Measurements from ENCODE around the gene KLKB1.
"Not testable (repeated sequence)": the region's sequence is repeated elsewhere in the genome, so short reads cannot be mapped to it uniquely, and the experiment has no call there.

Gene KLKB1

GRCh38 chr4:186265683-186266652 lies 38.7 kb downstream of the KLKB1 start, which contains the start of gene F11:
Gene F11 (plus strand): TSS chr4:186266189. CDS start chr4:186267137, 948 bp downstream.
- no peak for DNase-seq

DNA sequence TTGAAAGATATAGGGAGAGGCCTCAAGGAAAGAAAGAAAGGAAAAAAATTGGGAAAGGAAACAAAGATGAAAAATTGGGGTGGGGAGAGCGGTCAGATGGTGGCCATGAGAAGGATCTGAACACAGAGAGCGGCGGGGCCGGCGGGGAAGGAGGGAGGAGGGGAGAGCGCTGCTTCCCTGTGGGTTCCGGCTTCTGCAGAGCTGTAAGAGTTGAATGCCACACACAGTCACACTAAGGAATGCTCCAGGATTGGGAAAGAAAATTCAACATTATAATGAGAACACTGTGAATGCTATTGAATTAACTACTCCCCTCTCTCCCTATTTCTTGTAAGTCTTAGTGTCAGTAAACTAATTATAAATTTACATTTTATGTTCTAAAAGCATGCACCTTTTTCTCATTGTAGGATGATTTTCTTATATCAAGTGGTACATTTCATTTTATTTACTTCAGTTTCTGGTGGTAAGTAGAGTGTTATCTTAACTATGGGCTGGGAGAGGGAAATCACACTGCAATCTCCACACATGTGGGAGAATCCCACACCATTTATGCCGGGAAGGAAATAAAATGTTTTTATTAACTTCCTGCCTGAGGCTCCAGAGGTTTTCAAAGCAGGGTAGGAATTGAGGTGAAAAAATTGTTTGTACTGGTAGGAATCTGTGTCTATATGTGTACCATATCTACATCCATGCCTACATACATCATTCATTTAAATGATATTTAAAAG lies 39.6 kb downstream of the KLKB1 start:
- DNase-seq = no peak

DNA sequence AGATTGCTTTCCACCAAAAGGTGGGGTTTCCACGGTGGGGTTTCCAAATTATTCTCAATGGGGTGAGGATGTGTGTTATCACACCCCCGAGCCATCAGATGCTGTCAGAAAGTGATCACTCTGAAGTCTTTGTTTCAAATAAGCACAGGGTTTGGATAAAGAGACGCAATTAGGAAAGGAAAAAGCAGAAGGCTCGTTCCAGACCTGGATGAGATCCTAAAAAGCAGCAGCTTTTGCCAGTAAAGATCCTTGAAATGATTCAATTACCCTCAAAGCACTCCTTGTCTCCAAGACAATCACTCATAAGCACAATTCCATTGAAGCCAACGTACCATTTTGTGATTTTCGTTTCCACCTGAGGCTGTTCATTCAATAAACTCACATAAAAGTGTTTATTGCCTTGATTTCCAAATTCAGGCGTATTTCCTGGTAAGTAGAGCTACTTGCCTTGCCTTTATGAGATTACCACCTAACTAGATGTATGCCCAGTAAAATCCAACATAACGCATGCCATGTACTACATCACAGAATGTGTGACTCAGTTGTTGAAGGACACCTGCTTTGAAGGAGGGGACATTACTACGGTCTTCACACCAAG lies 43.9 kb downstream of the KLKB1 start:
- no peak for DNase-seq

- no peak for DNase-seq
These were observed 45.5 kb downstream of the KLKB1 start for GRCh38 chr4:186272699-186273391.

GRCh38 chr4:186273392-186273789 lies 46.1 kb downstream of the KLKB1 start:
- DNase-seq = not testable (repeated sequence)

DNA sequence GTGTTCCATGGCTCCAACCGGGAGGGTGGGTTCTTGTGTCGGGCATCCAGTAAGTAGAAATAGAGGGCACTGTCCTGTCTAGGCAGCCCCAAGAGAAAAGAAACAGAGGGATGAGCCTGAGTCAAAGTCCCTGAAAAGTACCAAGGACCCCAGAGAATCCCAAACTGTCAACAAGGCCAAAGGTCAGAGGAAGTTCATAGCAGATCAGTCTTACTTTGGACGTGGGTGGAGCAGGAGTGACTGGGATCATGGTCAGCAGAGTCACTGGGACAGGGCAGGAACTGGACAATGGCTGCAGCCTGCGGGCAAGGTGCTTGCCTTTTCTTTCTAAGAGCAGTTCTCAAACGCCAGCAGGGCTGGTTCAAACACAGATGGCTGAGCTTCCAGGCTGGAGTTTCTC lies 56.0 kb downstream of the KLKB1 start:
- no peak for DNase-seq

GRCh38 chr4:186285147-186285546 lies 57.8 kb downstream of the KLKB1 start:
- DNase-seq = no peak

DNA sequence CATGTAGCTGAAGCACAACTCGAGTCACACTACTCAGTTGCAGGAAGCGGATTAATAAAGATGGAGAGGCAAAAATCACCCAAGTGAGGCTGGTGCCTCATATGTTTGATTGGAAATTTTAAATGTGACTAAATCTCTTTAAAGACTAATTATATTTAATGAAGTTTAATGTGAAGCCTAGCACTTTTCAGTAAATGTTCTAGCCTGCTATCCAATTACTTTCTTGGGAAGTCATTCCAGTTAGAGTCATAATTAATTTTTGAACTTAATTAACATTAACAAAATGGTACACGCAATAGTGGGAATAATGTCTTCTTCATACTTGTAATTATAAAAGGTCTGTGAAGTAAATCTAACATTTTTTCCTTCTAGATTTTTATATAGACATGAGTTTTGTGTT lies 59.3 kb downstream of the KLKB1 start:
- DNase-seq = no peak

DNA sequence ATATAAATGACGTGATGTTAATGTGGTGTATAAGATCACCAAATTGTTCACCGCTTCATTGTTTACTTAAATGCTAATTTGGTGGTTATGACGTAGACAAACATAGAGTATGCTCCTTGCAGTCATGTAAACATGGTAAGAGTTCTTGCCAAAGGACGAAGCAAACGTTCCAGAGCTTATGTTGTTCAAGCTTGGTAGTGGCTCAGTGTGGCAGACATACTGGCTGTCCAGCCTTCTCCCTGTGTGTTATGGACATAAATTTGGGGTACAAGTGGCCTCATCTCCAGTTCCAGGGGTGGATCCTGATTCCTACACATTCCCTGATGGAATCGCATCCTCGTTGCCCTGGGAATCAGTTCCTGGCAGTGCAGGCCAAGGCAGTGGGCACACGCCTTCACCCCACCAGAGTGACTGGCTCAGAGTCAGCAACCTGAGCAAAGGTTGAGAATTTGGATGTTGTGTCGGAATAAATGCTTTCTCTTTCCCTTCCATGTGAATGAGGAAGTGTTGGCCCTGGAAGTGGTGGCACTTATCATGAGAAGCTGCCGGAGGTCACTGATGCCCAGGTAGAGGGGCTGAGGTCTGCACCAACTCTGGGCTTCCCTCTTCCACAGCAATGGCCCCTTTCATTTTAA lies 64.1 kb downstream of the KLKB1 start:
- DNase-seq = no peak

GRCh38 chr4:186294160-186294559 lies 66.9 kb downstream of the KLKB1 start:
- no peak for DNase-seq

DNA sequence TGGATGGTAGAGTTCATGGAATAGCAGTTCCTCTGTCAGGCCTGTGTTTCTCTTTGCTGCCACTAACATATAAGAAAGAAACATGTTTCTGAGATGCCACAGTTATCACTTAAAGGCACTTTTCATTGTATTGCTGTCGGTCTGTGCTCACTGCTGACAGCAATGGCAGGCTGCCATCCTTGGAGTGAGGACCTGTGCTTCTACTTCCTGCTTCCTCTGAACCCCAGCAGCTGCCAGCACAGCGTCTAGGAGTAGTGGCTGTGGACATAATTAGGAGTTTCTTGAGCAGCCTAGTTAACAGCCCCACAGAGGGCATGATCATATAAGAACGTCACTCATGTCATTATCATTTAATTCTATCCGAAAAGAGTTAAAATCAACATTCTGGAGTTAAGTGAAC lies 69.2 kb downstream of the KLKB1 start:
- no peak for DNase-seq

DNA sequence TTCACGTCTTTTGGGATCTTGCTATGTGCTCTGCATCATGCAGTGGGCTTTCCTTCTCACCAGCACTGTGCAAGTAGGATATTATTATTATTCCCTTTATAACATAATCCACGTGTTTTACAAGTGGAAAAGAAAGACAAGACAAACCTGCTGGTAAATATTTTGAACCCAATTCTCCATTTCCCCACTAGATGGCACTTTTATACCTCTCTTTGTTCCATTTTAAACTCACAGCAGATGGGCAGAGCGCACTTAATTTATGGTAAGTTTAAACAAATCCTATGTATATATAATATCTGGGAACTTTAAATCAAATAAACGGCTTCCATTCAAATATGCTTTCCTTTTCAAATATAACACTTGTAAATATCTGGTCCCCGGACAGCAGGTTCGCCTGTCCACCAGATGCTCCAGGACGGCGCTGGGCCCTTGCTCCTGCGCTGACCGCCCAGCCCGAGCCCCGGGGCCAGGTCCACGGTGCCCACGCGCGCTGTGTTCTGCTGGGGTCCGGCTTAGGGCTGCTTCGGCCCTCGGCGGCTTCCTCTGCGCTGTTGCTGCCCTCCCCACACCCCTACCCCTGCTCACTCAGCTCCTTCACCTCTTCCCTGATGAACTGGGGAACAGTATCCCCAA lies 69.8 kb downstream of the KLKB1 start:
- no peak for DNase-seq

DNA sequence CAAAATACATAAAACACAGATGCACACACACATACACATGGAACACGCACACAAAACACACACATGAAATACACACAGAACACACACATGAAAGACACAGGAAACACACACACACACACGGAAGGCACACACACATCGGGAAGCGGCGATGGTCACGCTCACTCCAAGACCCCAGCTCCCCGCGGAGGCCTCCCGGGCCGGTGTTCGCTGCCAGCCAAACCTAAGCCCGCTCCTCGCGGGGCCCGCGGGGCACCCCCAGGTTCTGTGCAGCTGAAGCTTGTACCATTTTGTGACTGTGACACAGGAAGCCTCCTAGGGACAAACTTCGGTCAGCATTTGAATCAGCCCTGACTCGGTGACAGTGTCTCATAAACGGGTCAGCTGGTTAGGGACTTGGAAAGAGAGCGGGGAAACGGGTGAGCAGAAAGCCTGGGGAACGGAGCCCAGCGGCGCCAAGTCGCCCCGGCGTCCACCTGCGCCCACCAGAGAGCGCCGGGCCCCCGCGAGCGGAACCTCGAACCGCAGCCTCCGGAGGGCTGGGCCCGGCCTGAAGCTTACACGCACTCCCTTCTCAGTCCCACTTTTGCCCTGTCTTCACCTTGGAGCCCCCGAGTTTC lies 70.8 kb downstream of the KLKB1 start:
- no peak for DNase-seq

GRCh38 chr4:186299291-186299690 lies 72.0 kb downstream of the KLKB1 start:
- DNase-seq = no peak

DNA sequence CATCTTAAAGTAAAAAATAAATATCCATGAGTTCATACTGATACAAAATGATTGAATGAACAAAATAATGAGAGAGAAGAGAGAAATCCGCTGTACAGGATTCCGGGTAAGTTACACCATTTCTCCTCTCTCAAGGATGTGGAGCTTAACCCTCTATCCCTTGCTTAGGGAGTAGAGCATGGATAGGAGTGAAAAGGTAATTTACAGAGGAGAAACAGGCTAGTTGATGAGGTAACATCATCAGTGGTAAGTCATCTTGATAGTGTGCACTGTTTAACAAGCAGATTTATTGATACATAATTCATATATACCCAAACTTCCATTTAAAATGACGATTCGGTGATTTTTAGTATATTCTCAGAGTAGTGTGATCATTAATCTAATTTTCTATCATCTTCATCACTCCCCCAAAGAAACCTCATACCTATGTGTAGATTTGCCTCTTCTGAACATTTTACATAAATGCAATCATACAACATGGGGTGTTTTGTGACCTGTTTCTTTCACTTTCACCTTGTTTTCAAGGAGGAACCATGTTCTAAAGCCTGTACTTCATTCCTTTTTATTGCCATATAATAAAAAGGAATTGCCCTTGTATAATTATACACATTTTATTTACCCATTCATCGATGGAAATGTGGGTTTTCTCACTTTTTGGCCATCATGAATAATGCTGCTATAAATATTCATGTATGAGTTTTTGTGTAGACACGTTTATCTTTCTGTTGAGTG lies 73.5 kb downstream of the KLKB1 start:
- no peak for DNase-seq

GRCh38 chr4:186304216-186304615 lies 76.9 kb downstream of the KLKB1 start:
- DNase-seq = no peak

GRCh38 chr4:186304866-186305505 lies 77.7 kb downstream of the KLKB1 start:
- no peak for DNase-seq

DNA sequence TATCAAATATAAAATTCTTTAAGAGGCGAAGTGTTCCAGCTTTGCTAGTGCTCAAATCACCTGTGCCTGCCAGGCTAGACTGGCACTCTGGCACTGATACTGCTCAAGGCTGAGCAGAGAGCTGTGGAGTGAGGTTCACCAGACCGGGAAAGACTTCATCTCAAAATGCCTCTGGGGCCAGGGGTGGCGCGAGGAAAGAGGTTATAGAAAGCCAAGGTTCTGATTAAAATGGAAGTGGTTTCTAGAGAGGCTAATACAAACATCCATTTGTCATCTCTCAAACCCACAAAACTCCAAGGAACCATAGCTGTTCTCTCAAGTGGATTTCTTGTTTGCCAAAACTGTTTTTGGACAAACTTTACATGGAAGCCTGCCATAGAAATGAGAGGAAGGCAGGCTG lies 80.2 kb downstream of the KLKB1 start:
- DNase-seq = no peak

- DNase-seq = no peak
These were observed 80.6 kb downstream of the KLKB1 start for GRCh38 chr4:186307916-186308315.

Data from stimulated activated CD4-positive, alpha-beta T cell treated with anti-CD3 and anti-CD28 coated beads, Interleukin-2, amount 100 ng/mL, for 48 hours (primary cell).